DMS114 treated with DMSO at 0.1 percent for 48 hours (cell line): ENCODE data around the gene PDZRN4.
A peak's percentile ranks its signal among the peaks of the same experiment; 100 is the strongest.
"Not testable (repeated sequence)": the region's sequence is repeated elsewhere in the genome, so short reads cannot be mapped to it uniquely, and the experiment has no call there.

ENCODE experiments used
- DNase-seq: peaks from one replicate; lab custom pipeline; 2025; ENCODE audit not compliant: unreplicated experiment; lab: John Stamatoyannopoulos, UW

Gene PDZRN4

DNA sequence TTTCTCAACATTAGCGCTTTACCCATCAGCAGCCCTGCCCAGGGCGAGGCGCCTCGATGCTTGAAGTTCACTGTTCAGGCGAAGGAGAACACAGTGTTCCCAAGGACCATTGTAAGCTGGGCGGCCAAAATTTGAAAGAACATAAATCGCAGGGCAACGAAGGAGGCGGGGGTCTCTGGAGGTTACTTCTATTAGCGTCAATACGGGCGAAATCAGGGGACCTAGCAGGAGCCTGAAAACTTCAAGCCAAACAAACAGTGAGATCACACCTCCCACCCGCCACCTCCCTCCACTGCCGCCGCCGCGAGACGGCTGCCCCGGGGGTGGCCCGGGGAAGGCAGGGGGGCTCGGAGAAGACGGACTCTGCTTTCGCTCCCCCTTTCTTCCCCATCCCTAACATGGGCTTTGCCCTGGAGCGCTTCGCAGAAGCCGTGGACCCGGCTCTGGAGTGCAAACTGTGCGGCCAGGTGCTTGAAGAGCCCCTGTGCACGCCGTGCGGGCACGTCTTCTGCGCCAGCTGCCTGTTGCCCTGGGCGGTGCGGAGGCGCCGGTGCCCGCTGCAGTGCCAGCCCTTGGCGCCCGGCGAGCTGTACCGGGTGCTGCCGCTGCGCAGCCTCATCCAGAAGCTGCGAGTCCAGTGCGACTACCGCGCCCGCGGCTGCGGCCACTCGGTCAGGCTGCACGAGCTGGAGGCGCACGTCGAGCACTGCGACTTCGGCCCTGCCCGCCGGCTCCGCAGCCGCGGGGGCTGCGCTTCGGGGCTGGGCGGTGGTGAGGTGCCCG lies at the start of gene PDZRN4:
PDZRN4 (plus strand) TSS at position 263 of the 783 bp plus-strand sequence.
- no peak for DNase-seq

GRCh38 chr12:41140117-41140516 lies 48.0 kb upstream of the PDZRN4 start:
- no peak for DNase-seq

- no peak for DNase-seq
Observed at GRCh38 chr12:41141104-41141503, 47.0 kb upstream of the PDZRN4 start.

- no peak for DNase-seq
Observed at GRCh38 chr12:41142376-41142775, 45.7 kb upstream of the PDZRN4 start.

- DNase-seq: no peak
Observed at GRCh38 chr12:41151793-41152192, 36.3 kb upstream of the PDZRN4 start.

- DNase-seq: no peak
Observed at GRCh38 chr12:41162461-41162860, 25.7 kb upstream of the PDZRN4 start.

- no peak for DNase-seq
Observed at GRCh38 chr12:41167701-41168100, 20.4 kb upstream of the PDZRN4 start.

DNA sequence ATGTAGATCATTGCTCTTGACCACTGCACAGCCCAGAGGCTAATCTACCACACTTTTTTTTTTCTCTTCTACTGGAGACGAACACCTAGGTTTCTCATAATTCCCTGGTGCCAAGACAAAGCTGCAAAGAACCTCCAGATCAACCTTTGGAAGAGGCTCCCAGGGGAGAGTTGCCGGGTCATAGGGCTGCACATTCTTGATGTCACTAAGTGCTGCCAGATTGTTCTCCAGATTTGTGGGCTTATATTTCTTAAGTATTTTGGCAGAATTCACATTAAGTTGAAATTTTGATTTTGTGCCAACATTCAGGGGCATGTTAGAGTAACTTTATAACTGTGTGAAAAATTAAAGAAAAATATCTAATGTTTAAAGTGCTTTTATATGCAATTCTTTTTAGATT lies 13.5 kb upstream of the PDZRN4 start:
- DNase-seq: no peak

DNA sequence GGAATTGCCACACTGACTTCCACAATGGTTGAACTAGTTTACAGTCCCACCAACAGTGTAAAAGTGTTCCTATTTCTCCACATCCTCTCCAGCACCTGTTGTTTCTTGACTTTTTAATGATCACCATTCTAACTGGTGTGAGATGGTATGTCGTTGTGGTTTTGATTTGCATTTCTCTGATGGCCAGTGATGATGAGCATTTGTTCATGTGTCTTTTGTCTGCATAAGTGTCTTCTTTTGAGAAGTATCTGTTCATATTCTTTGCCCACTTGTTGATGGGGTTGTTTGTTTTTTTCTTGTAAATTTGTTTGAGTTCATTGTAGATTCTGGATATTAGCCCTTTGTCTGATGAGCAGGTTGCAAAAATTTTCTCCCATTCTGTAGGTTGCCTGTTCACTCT lies 8.6 kb upstream of the PDZRN4 start:
- not testable (repeated sequence) for DNase-seq

DNA sequence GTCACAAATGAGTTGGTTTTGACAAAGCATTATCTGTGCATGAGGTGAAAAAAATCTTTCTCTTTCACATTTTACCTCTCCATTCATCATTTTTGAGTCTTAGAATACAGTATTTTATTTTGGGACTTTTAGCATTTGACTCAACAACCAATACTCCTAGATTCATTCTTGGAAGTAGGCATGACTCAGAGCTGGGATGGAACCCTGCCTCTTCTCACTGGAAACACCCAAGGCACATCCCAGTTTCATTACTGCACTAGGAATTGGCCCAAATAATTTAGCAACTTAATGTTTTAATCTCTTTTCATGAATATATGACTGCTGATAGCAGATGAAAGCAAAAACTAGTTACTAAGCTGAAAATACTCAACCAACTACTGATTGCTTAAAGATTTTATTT lies 3.3 kb upstream of the PDZRN4 start:
- no peak for DNase-seq

GRCh38 chr12:41186026-41186425 lies 2.1 kb upstream of the PDZRN4 start:
- DNase-seq: peak; percentile 38

GRCh38 chr12:41188841-41189394 lies 798 bp downstream of the PDZRN4 start:
- DNase-seq: no peak

GRCh38 chr12:41189395-41190251 lies 1.5 kb downstream of the PDZRN4 start:
- no peak for DNase-seq

- peak; percentile 76 for DNase-seq
Observed at GRCh38 chr12:41190338-41190737, 2.2 kb downstream of the PDZRN4 start.

GRCh38 chr12:41191549-41191948 lies 3.4 kb downstream of the PDZRN4 start:
- not testable (repeated sequence) for DNase-seq

DNA sequence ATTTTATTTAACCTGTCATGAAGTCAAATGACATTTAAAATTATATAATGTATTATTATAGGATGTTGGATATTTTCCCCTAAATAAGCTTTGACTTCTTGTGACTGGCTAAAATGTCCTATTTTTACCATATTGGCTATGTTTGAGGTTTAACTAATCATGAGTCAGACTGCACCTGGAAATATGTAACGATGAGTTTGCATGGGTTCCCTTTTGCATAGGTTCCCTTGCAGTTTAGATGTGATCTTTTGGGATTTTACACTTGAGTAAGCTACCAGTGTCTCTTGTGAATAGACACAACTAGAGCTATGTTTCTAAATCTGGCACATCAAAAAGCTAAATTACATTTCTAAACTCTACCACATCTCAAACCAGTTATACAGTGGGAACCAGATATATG lies 5.2 kb downstream of the PDZRN4 start:
- DNase-seq: no peak

DNA sequence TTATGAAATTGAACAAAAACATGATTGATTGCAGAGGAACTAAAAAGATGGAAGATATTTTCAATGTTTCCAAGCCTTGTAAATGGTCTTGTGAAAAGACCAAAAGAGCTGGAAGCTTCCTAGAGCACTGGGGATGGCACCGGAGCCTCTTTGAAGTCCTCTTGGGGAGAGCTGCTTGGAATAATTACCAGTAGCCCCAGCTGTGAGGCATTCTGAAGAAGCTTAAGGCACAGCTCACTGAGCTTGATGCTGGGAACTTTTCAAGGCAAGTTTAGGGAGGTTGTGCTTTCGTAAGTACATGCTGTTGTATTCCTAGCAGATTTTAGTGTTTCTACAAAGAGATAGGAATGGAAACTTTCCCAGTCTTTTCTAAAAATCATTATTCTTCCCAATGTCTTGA lies 13.9 kb downstream of the PDZRN4 start:
- no peak for DNase-seq

DNA sequence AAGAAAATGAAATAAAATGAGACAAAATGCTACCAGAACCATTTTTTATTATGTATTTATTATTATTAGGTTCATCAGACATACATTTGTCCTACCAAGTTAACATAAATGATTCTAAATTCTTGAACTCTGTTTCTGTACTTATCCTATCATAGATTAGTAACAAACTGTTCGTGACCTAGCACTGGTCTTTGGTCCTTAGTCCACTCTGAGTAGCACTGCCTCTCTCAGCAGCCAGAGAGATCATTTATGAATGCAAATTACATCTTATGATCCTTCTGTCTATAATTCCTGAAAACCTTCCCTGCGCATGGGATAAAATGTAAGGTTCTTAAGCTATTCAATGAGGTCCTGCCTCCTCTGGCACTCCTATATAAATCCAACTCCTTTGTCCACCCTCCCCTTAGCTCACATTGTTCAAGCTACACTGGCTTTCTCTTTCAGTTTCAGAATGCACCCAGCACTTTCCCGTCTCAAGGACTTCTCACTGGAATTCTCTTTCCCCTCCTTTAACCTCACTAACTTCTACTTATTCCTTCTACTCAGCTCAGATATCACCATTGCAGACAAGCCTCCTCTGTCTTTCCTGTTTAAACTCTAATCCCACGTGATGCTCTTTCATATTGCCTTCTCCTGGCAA lies 17.1 kb downstream of the PDZRN4 start:
- DNase-seq: peak; percentile 31

DNA sequence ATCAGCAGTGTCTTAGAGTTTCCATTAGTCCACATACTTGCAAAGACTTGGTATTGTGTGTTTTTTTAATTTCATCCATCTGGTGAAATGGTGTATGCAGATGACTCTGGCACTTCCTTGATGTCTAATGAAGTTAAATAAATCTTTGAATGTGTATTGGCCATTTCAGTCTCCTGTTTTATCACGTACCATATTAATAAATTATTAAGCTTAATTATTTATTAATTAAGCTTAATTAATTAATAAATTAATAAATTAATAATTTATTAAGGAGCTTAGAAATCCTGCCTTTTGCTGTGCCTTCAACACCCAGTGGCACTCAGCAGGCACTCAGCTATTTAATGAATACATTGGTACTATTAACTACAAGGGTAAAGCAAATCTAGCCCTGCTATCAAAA lies 18.2 kb downstream of the PDZRN4 start:
- no peak for DNase-seq

- no peak for DNase-seq
Observed at GRCh38 chr12:41211448-41211847, 23.3 kb downstream of the PDZRN4 start.

DNA sequence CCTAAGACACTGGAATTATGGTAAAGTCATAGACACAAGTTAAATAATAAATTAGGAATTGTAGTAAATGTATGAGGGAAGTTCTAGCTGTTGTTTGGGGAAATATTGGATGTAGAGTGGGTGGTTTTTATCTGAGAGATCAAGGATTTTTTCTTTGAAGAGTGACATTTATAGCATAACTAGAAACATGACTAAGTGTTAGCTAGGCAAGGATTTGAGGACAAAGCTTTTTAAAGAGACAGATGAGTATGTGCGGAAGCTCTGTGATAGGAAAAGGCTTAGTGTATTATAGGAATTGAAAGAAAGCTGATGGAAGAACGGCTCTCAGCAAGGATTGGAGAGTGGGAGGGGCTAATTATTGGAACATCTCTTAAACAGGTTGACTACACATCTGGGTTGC lies 24.5 kb downstream of the PDZRN4 start:
- no peak for DNase-seq
